Neural progenitor cell (in vitro differentiated cells): ENCODE results near the gene STK11IP. TPM values are rescaled to one million over a fixed set of nuclear protein-coding genes. Genes with fewer than 3 reads are reported as not detected.

ENCODE experiments used
- DNase-seq: peaks from one replicate; pipeline ENCODE4 v3.0.0-alpha.2; 2016; ENCODE audit warnings: low spot score
- H2AFZ ChIP-seq: fragments of 200-600 bp; sonication (generic); replicated peaks from 2 replicates; pipeline ENCODE4 v1.6.1; 2016; ENCODE audit warnings: antibody characterized with exemption
- H3F3A ChIP-seq: fragments of 200-600 bp; sonication (generic); 2 replicates; pipeline ENCODE4 v1.6.1; 2016; ENCODE audit warnings: antibody characterized with exemption, low read depth
- H3K27ac ChIP-seq: fragments of 200-600 bp; sonication (generic); 2 replicates; pipeline ENCODE4 v1.5.1; 2016; ENCODE audit warnings: mild to moderate bottlenecking
- H3K27me3 ChIP-seq: fragments of 200-600 bp; sonication (generic); 2 replicates; pipeline ENCODE4 v1.6.1; 2016; ENCODE audit warnings: mild to moderate bottlenecking, moderate library complexity
- H3K36me3 ChIP-seq: fragments of 200-600 bp; sonication (generic); 2 replicates; pipeline ENCODE4 v1.5.1; 2016
- H3K4me1 ChIP-seq: fragments of 200-600 bp; sonication (generic); 2 replicates; pipeline ENCODE4 v1.6.1; 2016; ENCODE audit warnings: mixed run types
- H3K4me2 ChIP-seq: fragments of 200-600 bp; sonication (generic); 2 replicates; pipeline ENCODE4 v1.6.1; 2016
- H3K4me3 ChIP-seq: fragments of 200-600 bp; sonication (generic); 2 replicates; pipeline ENCODE4 v1.5.1; 2016
- H3K79me2 ChIP-seq: fragments of 200-600 bp; sonication (generic); 2 replicates; pipeline ENCODE4 v1.6.1; 2016; ENCODE audit warnings: low read depth
- H3K9ac ChIP-seq: fragments of 200-600 bp; sonication (generic); 2 replicates; pipeline ENCODE4 v1.6.1; 2016
- H3K9me3 ChIP-seq: fragments of 200-600 bp; sonication (generic); 2 replicates; pipeline ENCODE4 v1.5.1; 2016; ENCODE audit warnings: low read depth
- H4K20me1 ChIP-seq: fragments of 200-600 bp; sonication (generic); 2 replicates; pipeline ENCODE4 v1.6.1; 2016; ENCODE audit warnings: low read depth
- H3K27ac Mint-ChIP-seq: 3 replicates; pipeline ENCODE4 v1.8.0; 2021; ENCODE audit warnings: mixed read lengths
- H3K27me3 Mint-ChIP-seq: 2 replicates; pipeline ENCODE4 v1.8.0; 2022; ENCODE audit warnings: low read depth, mild to moderate bottlenecking, inconsistent platforms, moderate library complexity, mixed read lengths; ENCODE audit not compliant: insufficient read depth
- H3K36me3 Mint-ChIP-seq: 3 replicates; pipeline ENCODE4 v1.8.0; 2021; ENCODE audit warnings: mixed read lengths
- H3K4me1 Mint-ChIP-seq: 3 replicates; pipeline ENCODE4 v1.8.0; 2021; ENCODE audit warnings: mixed read lengths
- H3K4me3 Mint-ChIP-seq: 3 replicates; pipeline ENCODE4 v1.8.0; 2021; ENCODE audit warnings: mild to moderate bottlenecking, moderate library complexity, mixed read lengths
- H3K9me3 Mint-ChIP-seq: 3 replicates; pipeline ENCODE4 v1.8.0; 2020; ENCODE audit warnings: mixed read lengths
- EZH2 ChIP-seq: fragments of 200-600 bp; sonication (generic); IDR thresholded peaks from 2 replicates; pipeline ENCODE4 v1.6.1; 2017; ENCODE audit warnings: antibody characterized with exemption, mild to moderate bottlenecking, moderate library complexity
- EZH2phosphoT487 ChIP-seq: fragments of 200-600 bp; sonication (generic); IDR thresholded peaks from 2 replicates; pipeline ENCODE4 v1.6.1; 2017; ENCODE audit warnings: antibody characterized with exemption
- total RNA-seq: library from RNA; depleted of rRNA; stranded (reverse); fragments of >200 nt; gene quantifications from 2 replicates; pipeline ENCODE4 v1.2.3, GENCODE V29; 2015; ENCODE audit warnings: low replicate concordance
- TF ChIP-seq, protein P1 (sequence below): fragments of 200-600 bp; sonication (generic); IDR thresholded peaks from 2 replicates; pipeline ENCODE4 v1.5.1; 2017; ENCODE audit warnings: antibody characterized with exemption, mild to moderate bottlenecking

Gene STK11IP
- total RNA-seq, 1 donor from 2014 or later: 16.8 TPM

GRCh38 chr2:219641390-219642068 is 43.9 kb downstream of the STK11IP start:
- H3K4me1 Mint-ChIP-seq: peaks cover 32% of the 10 kb centered on the region
- H3K9me3 ChIP-seq: no peaks in the 10 kb centered on the region
- peaks cover 13% of the 10 kb centered on the region for H3K4me1 ChIP-seq
- H3K9ac ChIP-seq: no peak overlapping the region
- peaks cover 11% of the 10 kb centered on the region for H3K27me3 ChIP-seq
- H4K20me1 ChIP-seq: no peaks in the 10 kb centered on the region
- H3K27ac Mint-ChIP-seq: no peak overlapping the region
- no peaks in the 10 kb centered on the region for H3K9me3 Mint-ChIP-seq
- peaks cover 3% of the 10 kb centered on the region for H3K36me3 Mint-ChIP-seq
- H3K27ac ChIP-seq: no peak overlapping the region
- no peak overlapping the region for H3K4me2 ChIP-seq
- no peaks in the 10 kb centered on the region for H3F3A ChIP-seq
- H3K4me3 Mint-ChIP-seq: peak overlapping the region; percentile 13
- H3K27me3 Mint-ChIP-seq: peaks cover 14% of the 10 kb centered on the region
- H3K79me2 ChIP-seq: no peaks in the 10 kb centered on the region
- TF ChIP-seq, protein P1, sequence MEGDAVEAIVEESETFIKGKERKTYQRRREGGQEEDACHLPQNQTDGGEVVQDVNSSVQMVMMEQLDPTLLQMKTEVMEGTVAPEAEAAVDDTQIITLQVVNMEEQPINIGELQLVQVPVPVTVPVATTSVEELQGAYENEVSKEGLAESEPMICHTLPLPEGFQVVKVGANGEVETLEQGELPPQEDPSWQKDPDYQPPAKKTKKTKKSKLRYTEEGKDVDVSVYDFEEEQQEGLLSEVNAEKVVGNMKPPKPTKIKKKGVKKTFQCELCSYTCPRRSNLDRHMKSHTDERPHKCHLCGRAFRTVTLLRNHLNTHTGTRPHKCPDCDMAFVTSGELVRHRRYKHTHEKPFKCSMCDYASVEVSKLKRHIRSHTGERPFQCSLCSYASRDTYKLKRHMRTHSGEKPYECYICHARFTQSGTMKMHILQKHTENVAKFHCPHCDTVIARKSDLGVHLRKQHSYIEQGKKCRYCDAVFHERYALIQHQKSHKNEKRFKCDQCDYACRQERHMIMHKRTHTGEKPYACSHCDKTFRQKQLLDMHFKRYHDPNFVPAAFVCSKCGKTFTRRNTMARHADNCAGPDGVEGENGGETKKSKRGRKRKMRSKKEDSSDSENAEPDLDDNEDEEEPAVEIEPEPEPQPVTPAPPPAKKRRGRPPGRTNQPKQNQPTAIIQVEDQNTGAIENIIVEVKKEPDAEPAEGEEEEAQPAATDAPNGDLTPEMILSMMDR: no peak
- TF ChIP-seq EZH2phosphoT487: no peak
- TF ChIP-seq EZH2: no peak
- no peaks in the 10 kb centered on the region for H3K36me3 ChIP-seq
- H3K4me3 ChIP-seq: no peak overlapping the region
- no peak overlapping the region for H2AFZ ChIP-seq
- DNase-seq: no peak

DNA sequence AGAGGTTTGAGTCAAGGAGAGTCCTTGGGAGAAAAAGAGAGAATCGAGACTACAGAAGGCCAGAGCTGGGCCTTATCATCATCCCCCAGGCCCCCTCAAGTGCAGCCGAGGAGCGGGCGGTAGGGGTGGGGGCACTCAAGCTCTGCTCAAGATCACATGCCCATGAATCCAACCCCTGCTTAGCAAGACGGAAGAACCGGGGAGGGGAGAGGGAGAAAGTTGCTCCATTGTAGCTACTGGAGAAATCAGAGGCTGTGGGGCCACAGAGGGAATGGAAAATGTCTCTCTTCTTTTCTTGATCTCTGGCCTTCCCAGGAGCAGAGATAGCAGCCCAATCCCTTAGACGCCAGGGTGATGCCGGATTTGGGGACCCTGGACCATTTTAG is 44.4 kb downstream of the STK11IP start:
- peaks cover 11% of the 10 kb centered on the region for H3K27me3 ChIP-seq
- TF ChIP-seq, protein P1: no peak
- TF ChIP-seq EZH2phosphoT487 (no peak), EZH2 (no peak)
- DNase-seq: no peak
- H3F3A ChIP-seq: no peaks in the 10 kb centered on the region
- Mint-ChIP-seq H3K27me3 (peaks cover 13% of the 10 kb centered on the region), H3K36me3 (peaks cover 2% of the 10 kb centered on the region), H3K27ac (peak overlapping the region; percentile 66), H3K9me3 (no peaks in the 10 kb centered on the region), H3K4me1 (peaks cover 32% of the 10 kb centered on the region), H3K4me3 (peak overlapping the region; percentile 13)
- H3K27ac ChIP-seq: no peak overlapping the region
- no peak overlapping the region for H3K4me3 ChIP-seq
- H4K20me1 ChIP-seq: no peaks in the 10 kb centered on the region
- no peaks in the 10 kb centered on the region for H3K36me3 ChIP-seq
- H3K79me2 ChIP-seq: no peaks in the 10 kb centered on the region
- H2AFZ ChIP-seq: no peak overlapping the region
- no peaks in the 10 kb centered on the region for H3K9me3 ChIP-seq
- peaks cover 13% of the 10 kb centered on the region for H3K4me1 ChIP-seq
- H3K9ac ChIP-seq: no peak overlapping the region
- no peak overlapping the region for H3K4me2 ChIP-seq

GRCh38 chr2:219642465-219643083 is 44.9 kb downstream of the STK11IP start:
- Histone ChIP-seq H3K79me2 (no peaks in the 10 kb centered on the region), H3K27me3 (peaks cover 11% of the 10 kb centered on the region), H4K20me1 (no peaks in the 10 kb centered on the region), H3K9ac (no peak overlapping the region), H3K27ac (no peak overlapping the region), H3K4me2 (peak overlapping the region; percentile 38), H3K9me3 (no peaks in the 10 kb centered on the region), H3K36me3 (no peaks in the 10 kb centered on the region), H3K4me1 (peaks cover 13% of the 10 kb centered on the region), H3K4me3 (no peak overlapping the region), H2AFZ (no peak overlapping the region), H3F3A (no peaks in the 10 kb centered on the region)
- H3K4me1 Mint-ChIP-seq: peaks cover 29% of the 10 kb centered on the region
- H3K36me3 Mint-ChIP-seq: no peaks in the 10 kb centered on the region
- peak overlapping the region; percentile 60 for H3K4me3 Mint-ChIP-seq
- H3K9me3 Mint-ChIP-seq: no peaks in the 10 kb centered on the region
- peak; percentile 98 for DNase-seq
- TF ChIP-seq, protein P1: peak; percentile 99
- TF ChIP-seq EZH2phosphoT487 (peak; percentile 44), EZH2 (peak; percentile 60)
- H3K27ac Mint-ChIP-seq: peak overlapping the region; percentile 66
- peaks cover 11% of the 10 kb centered on the region for H3K27me3 Mint-ChIP-seq
